Right atrium auricular region (tissue), 2 donors: ENCODE results near the gene CARNS1. TPM values are rescaled to one million over a fixed set of nuclear protein-coding genes. Genes with fewer than 3 reads are reported as not detected.
A peak's percentile ranks its signal among the peaks of the same experiment; 100 is the strongest.

ENCODE experiments used
- DNase-seq: peaks from one replicate; pipeline ENCODE4 v3.0.0-alpha.2; 2019; ENCODE audit warnings: low spot score
- H3K27ac ChIP-seq, 2 donors: fragments of 200-600 bp; sonication (generic); 1 replicate in 1 of 2; 2 replicates in 1 of 2; pipeline ENCODE4 v1.5.1; 2016 to 2019
- H3K27me3 ChIP-seq, 2 donors: fragments of 200-600 bp; sonication (generic); one replicate each; pipeline versions ENCODE4 v1.5.1 to v1.6.0; 2017 to 2019
- H3K36me3 ChIP-seq: fragments of 200-600 bp; sonication (generic); one replicate; pipeline ENCODE4 v1.5.1; 2016
- H3K4me1 ChIP-seq, 2 donors: fragments of 200-600 bp; sonication (generic); one replicate each; pipeline versions ENCODE4 v1.5.1 to v1.6.0; 2017 to 2019
- H3K4me3 ChIP-seq, 2 donors: fragments of 200-600 bp; sonication (generic); 1 replicate in 1 of 2; 2 replicates in 1 of 2; pipeline ENCODE4 v1.5.1; 2017 to 2019; ENCODE audit warnings: mild to moderate bottlenecking in 1 of 2, moderate library complexity in 1 of 2
- H3K9me3 ChIP-seq, 2 donors: fragments of 200-600 bp; sonication (generic); one replicate each; pipeline ENCODE4 v1.5.1; 2019
- CTCF ChIP-seq, 2 donors: fragments of 200-600 bp; sonication (generic); IDR thresholded peaks; one replicate each; pipeline ENCODE4 v1.5.1; 2019; ENCODE audit warnings: antibody characterized with exemption in 2 of 2
- total RNA-seq, 2 donors: library from RNA; depleted of rRNA; stranded (reverse); fragments of >200 nt; gene quantifications; one replicate each; pipeline ENCODE4 v1.1.0, GENCODE V29; 2016

Gene CARNS1
- total RNA-seq, 2 donors from 2014 or later: 9.7 to 9.9 TPM

- Histone ChIP-seq H3K27ac (no peak overlapping the region), H3K36me3 (peaks cover 37% of the 10 kb centered on the region), H3K4me3 (no peak overlapping the region), H3K27me3 (no peaks in the 10 kb centered on the region), H3K4me1 (peaks cover 0 to 31% of the 10 kb centered on the region in 2 donors), H3K9me3 (no peaks in the 10 kb centered on the region)
- TF ChIP-seq CTCF (IDR thresholded peaks at IDR 0.05): no peak
- DNase-seq: no peak
Observed at GRCh38 chr11:67397536-67397935, 17.9 kb upstream of the CARNS1 start.

GRCh38 chr11:67397986-67398660 is 17.4 kb upstream of the CARNS1 start:
- Histone ChIP-seq H3K9me3 (no peaks in the 10 kb centered on the region), H3K27ac (no peak overlapping the region), H3K36me3 (peaks cover 37% of the 10 kb centered on the region), H3K4me3 (no peak overlapping the region), H3K4me1 (peaks cover 0 to 30% of the 10 kb centered on the region in 2 donors), H3K27me3 (no peaks in the 10 kb centered on the region)
- TF ChIP-seq CTCF (IDR thresholded peaks at IDR 0.05): no peak
- no peak for DNase-seq

DNA sequence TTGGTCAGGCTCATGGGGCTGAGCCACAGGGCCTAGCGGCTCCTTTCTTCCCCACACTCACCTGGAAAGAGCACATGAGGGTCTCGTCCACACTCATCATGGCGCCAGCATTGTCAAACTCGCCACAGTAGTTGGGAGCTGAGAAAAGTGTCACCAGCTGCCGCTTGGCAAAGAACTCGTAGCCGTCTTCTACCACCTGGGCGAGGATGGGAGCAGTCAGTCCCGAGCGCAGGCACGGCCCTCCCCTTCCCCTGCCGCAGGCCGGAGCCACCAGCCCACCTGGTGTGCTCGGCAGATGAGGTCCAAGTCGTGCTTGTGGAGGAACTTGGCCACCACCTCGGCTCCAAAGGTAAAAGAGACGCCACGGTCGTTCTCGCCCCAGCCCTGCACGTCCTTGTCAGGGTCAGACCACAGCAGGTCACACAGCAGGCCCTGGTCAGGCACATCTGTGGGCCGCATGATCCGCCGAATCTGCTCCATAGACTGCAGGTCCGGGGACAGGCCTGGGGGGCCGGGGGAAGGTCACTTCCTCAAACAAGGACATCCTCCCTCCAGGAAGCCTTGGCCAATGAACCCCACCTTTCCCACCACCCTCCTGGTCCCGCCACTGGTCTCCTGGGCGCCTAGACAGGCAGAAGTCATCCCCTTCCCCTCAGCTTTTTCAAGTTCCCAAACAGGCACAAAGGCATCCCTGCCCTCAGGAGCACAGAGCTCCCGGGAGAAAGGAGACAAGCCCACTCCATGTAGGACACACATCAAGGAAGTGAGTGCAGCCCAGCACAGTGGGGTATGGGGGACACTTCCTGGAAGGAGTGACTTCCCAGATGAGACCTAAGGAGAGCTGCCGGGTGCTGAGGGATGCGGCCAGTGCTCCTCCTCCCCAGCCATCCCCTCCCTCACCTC is 16.6 kb upstream of the CARNS1 start:
- Histone ChIP-seq H3K4me3 (no peak overlapping the region), H3K36me3 (peaks cover 37% of the 10 kb centered on the region), H3K27ac (no peak overlapping the region), H3K4me1 (peaks cover 0 to 33% of the 10 kb centered on the region in 2 donors), H3K27me3 (no peaks in the 10 kb centered on the region), H3K9me3 (no peaks in the 10 kb centered on the region)
- no peak for TF ChIP-seq CTCF (IDR thresholded peaks at IDR 0.05)
- DNase-seq: no peak

GRCh38 chr11:67400251-67400941 is 15.1 kb upstream of the CARNS1 start:
- Histone ChIP-seq H3K36me3 (peaks cover 36% of the 10 kb centered on the region), H3K27ac (peak overlapping the region; percentile 95), H3K4me3 (peak overlapping the region; percentile 79 to 93), H3K27me3 (no peaks in the 10 kb centered on the region), H3K4me1 (peaks cover 0 to 33% of the 10 kb centered on the region in 2 donors), H3K9me3 (no peaks in the 10 kb centered on the region)
- DNase-seq: no peak
- no peak for TF ChIP-seq CTCF (IDR thresholded peaks at IDR 0.05)

- H3K9me3 ChIP-seq: no peaks in the 10 kb centered on the region
- no peaks in the 10 kb centered on the region for H3K27me3 ChIP-seq
- H3K27ac ChIP-seq: peak overlapping the region; percentile 95
- H3K36me3 ChIP-seq: peaks cover 33% of the 10 kb centered on the region
- H3K4me3 ChIP-seq: peak overlapping the region; percentile 79 to 93
- DNase-seq: no peak
- peaks cover 0 to 33% of the 10 kb centered on the region in 2 donors for H3K4me1 ChIP-seq
- TF ChIP-seq CTCF (IDR thresholded peaks at IDR 0.05): no peak
Observed at GRCh38 chr11:67400942-67401494, 14.5 kb upstream of the CARNS1 start.
